Immature natural killer cell (primary cell): Measurements from ENCODE around the gene CDH12. TPM values are rescaled to one million over a fixed set of nuclear protein-coding genes. Genes with fewer than 3 reads are reported as not detected.

ENCODE experiments used
- DNase-seq, 3 donors: peaks; one replicate each; pipeline ENCODE4 v3.0.0; 2022; ENCODE audit warnings: mixed read lengths in 1 of 3
- H3K27ac Mint-ChIP-seq, 6 donors: one replicate each; pipeline ENCODE4 v1.8.0; 2020; ENCODE audit warnings: mixed read lengths in 6 of 6, mild to moderate bottlenecking in 5 of 6, inconsistent platforms in 4 of 6, moderate library complexity in 3 of 6
- H3K27me3 Mint-ChIP-seq, 3 donors: one replicate each; pipeline ENCODE4 v1.8.0; 2020 to 2021; ENCODE audit warnings: low read depth in 3 of 3, mild to moderate bottlenecking in 3 of 3, mixed read lengths in 3 of 3, moderate library complexity in 3 of 3, inconsistent platforms in 1 of 3
- H3K36me3 Mint-ChIP-seq, 3 donors: one replicate each; pipeline ENCODE4 v1.8.0; 2020; ENCODE audit warnings: mixed read lengths in 3 of 3, inconsistent platforms in 2 of 3, mild to moderate bottlenecking in 2 of 3
- H3K4me1 Mint-ChIP-seq, 2 donors: one replicate each; pipeline ENCODE4 v1.8.0; 2020; ENCODE audit warnings: inconsistent platforms in 2 of 2, mild to moderate bottlenecking in 2 of 2, mixed read lengths in 2 of 2, moderate library complexity in 1 of 2
- H3K4me3 Mint-ChIP-seq, 5 donors: one replicate each; pipeline ENCODE4 v1.8.0; 2020; ENCODE audit warnings: mild to moderate bottlenecking in 5 of 5, mixed read lengths in 5 of 5, inconsistent platforms in 3 of 5, moderate library complexity in 3 of 5
- H3K9me3 Mint-ChIP-seq, 6 donors: one replicate each; pipeline ENCODE4 v1.8.0; 2020; ENCODE audit warnings: mild to moderate bottlenecking in 6 of 6, mixed read lengths in 6 of 6, inconsistent platforms in 4 of 6, moderate library complexity in 3 of 6
- polyA plus RNA-seq, 3 donors: library from polyadenylated mRNA; unstranded; fragments of 300-500 nt; fragmentation: Illumina TruSeq; gene quantifications; one replicate each; pipeline ENCODE4 v1.2.3, GENCODE V29; 2021

CDH12 gene
- polyA plus RNA-seq, 3 donors from 2014 or later, result not detected

- H3K4me3 Mint-ChIP-seq, result no peak overlapping the region
- no peaks in the 10 kb centered on the region for H3K27me3 Mint-ChIP-seq
- no peaks in the 10 kb centered on the region for H3K36me3 Mint-ChIP-seq
- DNase-seq, result no peak
- no peak overlapping the region for H3K27ac Mint-ChIP-seq
- no peaks in the 10 kb centered on the region for H3K4me1 Mint-ChIP-seq
- H3K9me3 Mint-ChIP-seq, result peaks cover 2 to 39% (median 12%) of the 10 kb centered on the region in 6 donors
Measured at GRCh38 chr5:21802100-21802499, 1051.0 kb downstream of the CDH12 start.

DNA sequence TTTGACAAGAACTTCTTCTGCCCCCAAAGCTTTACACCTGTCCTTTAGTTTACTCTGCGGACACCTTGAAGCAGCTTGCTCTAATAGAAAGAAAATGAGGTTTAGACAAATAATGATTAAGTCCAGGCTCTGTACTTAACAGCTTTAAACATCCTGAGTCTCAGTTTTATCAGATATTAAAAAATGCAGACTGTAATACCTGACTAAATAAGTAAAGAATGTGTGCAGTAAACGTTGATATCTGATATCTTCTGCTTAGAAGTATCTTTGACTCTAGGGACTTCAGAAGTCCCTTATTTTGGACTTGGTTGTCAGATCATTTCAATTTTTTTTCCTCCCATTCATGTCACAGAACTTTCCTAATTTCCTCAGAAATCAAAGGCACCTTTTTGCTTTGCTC is 1060.4 kb downstream of the CDH12 start:
- Mint-ChIP-seq H3K4me3 (no peak overlapping the region), H3K4me1 (no peaks in the 10 kb centered on the region), H3K36me3 (no peaks in the 10 kb centered on the region), H3K27ac (no peak overlapping the region), H3K27me3 (no peaks in the 10 kb centered on the region), H3K9me3 (peaks cover 6 to 29% (median 16%) of the 10 kb centered on the region in 6 donors)
- no peak for DNase-seq

- Mint-ChIP-seq H3K9me3 (peaks cover 6 to 25% (median 13%) of the 10 kb centered on the region in 6 donors), H3K27me3 (no peaks in the 10 kb centered on the region)
- DNase-seq, result no peak
Measured at GRCh38 chr5:21791304-21791703, 1061.8 kb downstream of the CDH12 start.

GRCh38 chr5:21784487-21784886 is 1068.7 kb downstream of the CDH12 start:
- H3K27me3 Mint-ChIP-seq, result no peaks in the 10 kb centered on the region
- H3K4me3 Mint-ChIP-seq, result no peak overlapping the region
- no peaks in the 10 kb centered on the region for H3K36me3 Mint-ChIP-seq
- H3K4me1 Mint-ChIP-seq, result no peaks in the 10 kb centered on the region
- peaks cover 3 to 42% (median 14%) of the 10 kb centered on the region in 6 donors for H3K9me3 Mint-ChIP-seq
- no peak for DNase-seq
- no peak overlapping the region for H3K27ac Mint-ChIP-seq

More at GRCh38 chr5:21791304-21791703, 1061.8 kb downstream of the CDH12 start:
- no peak overlapping the region for H3K27ac Mint-ChIP-seq
- H3K36me3 Mint-ChIP-seq, result no peaks in the 10 kb centered on the region
- no peaks in the 10 kb centered on the region for H3K4me1 Mint-ChIP-seq
- H3K4me3 Mint-ChIP-seq, result no peak overlapping the region

DNA sequence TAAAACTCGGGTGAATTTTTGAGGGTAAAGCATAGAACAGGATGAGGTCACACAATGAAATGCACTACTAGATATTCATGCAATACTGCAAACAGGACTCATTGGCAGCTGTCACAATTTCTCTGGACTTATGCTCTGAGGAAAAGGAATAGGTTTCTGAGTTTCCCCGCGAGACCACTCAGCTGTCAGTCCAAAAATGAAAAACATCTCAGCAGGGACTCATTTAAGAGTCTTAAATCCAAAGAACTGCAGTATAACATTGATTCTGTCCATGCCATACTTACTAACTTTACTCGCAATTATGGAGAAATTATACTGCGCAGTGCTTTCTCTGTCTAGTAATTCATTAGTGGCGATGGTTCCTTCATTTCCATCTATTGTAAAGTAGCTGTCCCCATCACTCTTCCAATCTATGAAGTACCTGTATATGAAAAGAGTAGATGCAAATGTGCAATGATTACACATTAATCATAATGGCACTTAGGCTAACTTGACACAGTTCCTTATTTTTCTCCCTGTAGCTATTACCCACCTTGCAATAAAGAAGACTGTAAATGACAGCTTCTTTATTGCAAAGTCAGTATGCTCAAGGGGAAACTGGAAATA is 1070.0 kb downstream of the CDH12 start:
- Mint-ChIP-seq H3K27me3 (no peaks in the 10 kb centered on the region), H3K4me3 (no peak overlapping the region), H3K27ac (no peak overlapping the region), H3K36me3 (no peaks in the 10 kb centered on the region), H3K9me3 (peaks cover 5 to 41% (median 13%) of the 10 kb centered on the region in 6 donors), H3K4me1 (no peaks in the 10 kb centered on the region)
- no peak for DNase-seq

DNA sequence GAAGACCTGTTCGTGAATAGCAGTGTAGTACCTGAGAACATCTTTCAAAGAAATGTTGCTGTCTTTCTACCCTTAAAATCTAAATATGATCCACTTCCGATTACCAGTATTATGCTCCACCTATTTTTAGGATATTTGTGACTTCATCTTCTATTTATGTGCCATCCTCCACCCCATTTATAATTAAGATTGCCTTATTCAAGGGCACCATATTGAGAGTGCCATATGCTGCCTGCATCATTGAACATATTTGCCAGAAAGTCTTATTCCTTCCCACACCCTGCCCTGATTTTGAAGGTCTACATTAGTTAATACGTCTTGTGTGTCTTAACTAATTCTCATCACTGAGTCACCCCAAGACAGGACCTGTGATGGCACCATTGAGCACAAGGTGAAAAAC is 1076.7 kb downstream of the CDH12 start:
- no peaks in the 10 kb centered on the region for H3K27me3 Mint-ChIP-seq
- H3K4me3 Mint-ChIP-seq, result no peak overlapping the region
- DNase-seq, result no peak
- no peak overlapping the region for H3K27ac Mint-ChIP-seq
- H3K9me3 Mint-ChIP-seq, result peaks cover 8 to 35% (median 23%) of the 10 kb centered on the region in 6 donors
- no peaks in the 10 kb centered on the region for H3K4me1 Mint-ChIP-seq
- H3K36me3 Mint-ChIP-seq, result no peaks in the 10 kb centered on the region

GRCh38 chr5:21774801-21775200 is 1078.3 kb downstream of the CDH12 start:
- no peaks in the 10 kb centered on the region for H3K36me3 Mint-ChIP-seq
- DNase-seq, result no peak
- no peaks in the 10 kb centered on the region for H3K27me3 Mint-ChIP-seq
- H3K4me1 Mint-ChIP-seq, result no peaks in the 10 kb centered on the region
- H3K27ac Mint-ChIP-seq, result no peak overlapping the region
- H3K4me3 Mint-ChIP-seq, result no peak overlapping the region
- peaks cover 13 to 34% (median 27%) of the 10 kb centered on the region in 6 donors for H3K9me3 Mint-ChIP-seq

DNA sequence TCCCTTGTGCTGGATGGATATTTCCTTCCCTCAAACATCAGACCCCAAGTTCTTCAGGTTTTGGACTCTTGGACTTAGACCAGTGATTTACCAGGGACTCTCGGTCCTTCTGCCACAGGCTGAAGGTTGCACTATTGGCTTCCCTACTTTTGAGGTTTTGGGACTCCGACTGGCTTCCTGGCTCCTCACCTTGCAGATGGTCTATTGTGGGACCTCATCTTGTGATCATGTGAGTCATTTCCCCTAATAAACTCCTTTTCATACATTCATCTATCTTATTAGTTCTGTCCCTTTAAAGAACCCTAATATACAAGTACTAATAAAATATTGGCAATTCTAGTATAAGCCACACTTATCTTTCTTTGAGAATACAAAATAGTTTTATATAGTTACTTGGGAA is 1078.9 kb downstream of the CDH12 start:
- Mint-ChIP-seq H3K9me3 (peaks cover 15 to 37% (median 24%) of the 10 kb centered on the region in 6 donors), H3K4me3 (no peak overlapping the region), H3K4me1 (no peaks in the 10 kb centered on the region), H3K27me3 (no peaks in the 10 kb centered on the region), H3K27ac (no peak overlapping the region), H3K36me3 (no peaks in the 10 kb centered on the region)
- DNase-seq, result no peak

- H3K4me1 Mint-ChIP-seq, result no peaks in the 10 kb centered on the region
Measured at GRCh38 chr5:21773456-21773855, 1079.7 kb downstream of the CDH12 start.

GRCh38 chr5:21765406-21765805 is 1087.7 kb downstream of the CDH12 start:
- no peaks in the 10 kb centered on the region for H3K27me3 Mint-ChIP-seq
- no peak for DNase-seq
- no peak overlapping the region for H3K4me3 Mint-ChIP-seq
- H3K27ac Mint-ChIP-seq, result no peak overlapping the region
- no peaks in the 10 kb centered on the region for H3K36me3 Mint-ChIP-seq
- no peaks in the 10 kb centered on the region for H3K4me1 Mint-ChIP-seq
- peaks cover 0 to 36% (median 15%) of the 10 kb centered on the region in 6 donors for H3K9me3 Mint-ChIP-seq

More at GRCh38 chr5:21773456-21773855, 1079.7 kb downstream of the CDH12 start:
- Mint-ChIP-seq H3K27me3 (no peaks in the 10 kb centered on the region), H3K9me3 (peaks cover 15 to 44% (median 28%) of the 10 kb centered on the region in 6 donors), H3K36me3 (no peaks in the 10 kb centered on the region), H3K4me3 (no peak overlapping the region), H3K27ac (no peak overlapping the region)
- DNase-seq, result no peak

DNA sequence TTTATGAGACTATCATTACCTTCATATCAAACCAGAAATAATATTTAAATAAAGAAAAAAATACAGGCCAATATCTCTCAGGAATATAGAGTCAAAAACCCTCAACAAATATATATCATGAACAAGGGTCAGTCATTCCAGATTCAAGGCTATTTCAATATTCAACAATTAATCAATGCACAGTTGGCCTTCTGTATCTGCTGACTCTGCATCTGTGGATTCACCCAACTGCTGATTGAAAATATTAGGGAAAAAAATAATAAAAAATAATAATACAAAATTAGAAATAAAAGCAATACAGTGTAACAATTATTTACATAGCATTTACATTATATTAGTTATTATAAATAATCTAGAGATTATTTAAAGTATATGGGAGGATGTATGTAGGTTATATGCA is 1114.0 kb downstream of the CDH12 start:
- Mint-ChIP-seq H3K4me3 (no peak overlapping the region), H3K9me3 (peaks cover 11 to 29% (median 18%) of the 10 kb centered on the region in 6 donors), H3K36me3 (peaks cover 0 to 10% (median 0%) of the 10 kb centered on the region in 3 donors), H3K4me1 (no peaks in the 10 kb centered on the region), H3K27ac (no peak overlapping the region), H3K27me3 (peaks cover 0 to 2% (median 0%) of the 10 kb centered on the region in 3 donors)
- no peak for DNase-seq

DNA sequence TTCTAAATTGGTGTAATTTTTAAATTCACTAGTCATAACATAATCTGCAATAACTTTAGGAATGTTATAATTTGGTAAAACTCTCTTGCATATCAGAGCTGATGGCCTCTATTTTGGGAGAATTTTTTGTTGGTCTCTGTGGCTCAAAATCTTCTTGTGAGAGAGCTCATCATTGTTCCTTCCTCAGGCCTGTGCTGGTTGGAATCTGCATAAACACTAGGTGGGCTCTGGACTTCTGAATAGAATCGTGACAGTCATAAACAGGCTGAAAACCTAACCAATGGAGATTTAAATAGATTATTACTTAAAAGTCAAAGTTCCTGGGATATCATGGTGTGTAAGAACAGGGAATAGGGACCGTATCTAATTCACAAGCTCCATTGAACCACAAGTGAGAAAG is 1129.6 kb downstream of the CDH12 start:
- H3K9me3 Mint-ChIP-seq, result peaks cover 2 to 41% (median 21%) of the 10 kb centered on the region in 6 donors
- H3K4me3 Mint-ChIP-seq, result no peak overlapping the region
- H3K27ac Mint-ChIP-seq, result no peak overlapping the region
- H3K4me1 Mint-ChIP-seq, result no peaks in the 10 kb centered on the region
- peaks cover 0 to 2% (median 0%) of the 10 kb centered on the region in 3 donors for H3K27me3 Mint-ChIP-seq
- no peak for DNase-seq
- H3K36me3 Mint-ChIP-seq, result no peaks in the 10 kb centered on the region

DNA sequence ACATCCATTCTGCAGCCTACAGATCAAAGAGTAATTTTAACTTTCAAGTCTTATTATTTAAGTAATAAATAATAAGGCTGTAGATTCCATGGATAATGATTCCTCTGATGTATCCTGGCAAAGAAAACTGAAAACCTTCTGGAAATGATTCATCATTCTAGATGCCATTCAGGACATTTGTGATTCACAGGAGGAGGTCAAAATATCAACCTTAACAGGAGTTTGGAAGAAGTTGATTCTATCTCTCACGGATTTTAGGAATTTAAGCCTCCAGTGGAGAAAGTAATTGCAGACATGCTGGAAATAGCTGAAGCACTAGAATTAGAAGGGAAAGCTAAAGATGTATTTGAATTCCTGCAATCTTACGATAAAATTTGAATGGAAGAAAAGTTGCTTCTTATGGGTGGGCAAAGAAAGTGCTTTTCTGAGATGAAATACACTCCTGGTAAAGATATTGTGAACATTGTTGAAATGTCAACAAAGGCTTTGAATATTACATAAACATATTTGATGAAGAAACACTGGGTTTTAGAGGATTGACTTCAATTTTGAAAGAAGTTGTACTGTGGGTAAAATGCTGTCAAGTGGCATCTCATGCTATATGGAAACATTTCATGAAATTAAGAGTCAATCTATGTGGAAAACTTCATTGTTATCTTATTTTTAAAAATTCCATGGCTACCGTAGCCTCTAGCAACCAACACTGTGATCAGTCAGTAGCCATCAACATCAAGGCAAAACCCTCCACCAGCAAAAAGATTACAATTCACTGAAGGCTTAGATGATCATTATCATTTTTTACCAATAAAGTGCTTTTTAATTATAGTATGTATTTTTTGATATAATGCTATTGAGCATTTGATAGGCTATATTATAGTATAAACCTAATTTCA is 1141.0 kb downstream of the CDH12 start:
- no peak for DNase-seq
- Mint-ChIP-seq H3K27ac (no peak overlapping the region), H3K9me3 (peaks cover 5 to 31% (median 18%) of the 10 kb centered on the region in 6 donors), H3K4me3 (no peak overlapping the region), H3K27me3 (no peaks in the 10 kb centered on the region), H3K36me3 (no peaks in the 10 kb centered on the region), H3K4me1 (no peaks in the 10 kb centered on the region)

GRCh38 chr5:21709770-21710169 is 1143.4 kb downstream of the CDH12 start:
- Mint-ChIP-seq H3K27me3 (no peaks in the 10 kb centered on the region), H3K27ac (no peak overlapping the region), H3K36me3 (no peaks in the 10 kb centered on the region), H3K4me1 (no peaks in the 10 kb centered on the region), H3K4me3 (no peak overlapping the region), H3K9me3 (peaks cover 5 to 30% (median 16%) of the 10 kb centered on the region in 6 donors)
- DNase-seq, result no peak
